NCI-H187 treated with DMSO at 0.1 percent for 48 hours (cell line): Measurements from ENCODE around the gene PDZK1.
"Not testable (repeated sequence)": the region's sequence is repeated elsewhere in the genome, so short reads cannot be mapped to it uniquely, and the experiment has no call there.

Experiments used
- DNase-seq: peaks from one replicate; lab custom pipeline; 2025; lab: John Stamatoyannopoulos, UW

PDZK1 gene

DNA sequence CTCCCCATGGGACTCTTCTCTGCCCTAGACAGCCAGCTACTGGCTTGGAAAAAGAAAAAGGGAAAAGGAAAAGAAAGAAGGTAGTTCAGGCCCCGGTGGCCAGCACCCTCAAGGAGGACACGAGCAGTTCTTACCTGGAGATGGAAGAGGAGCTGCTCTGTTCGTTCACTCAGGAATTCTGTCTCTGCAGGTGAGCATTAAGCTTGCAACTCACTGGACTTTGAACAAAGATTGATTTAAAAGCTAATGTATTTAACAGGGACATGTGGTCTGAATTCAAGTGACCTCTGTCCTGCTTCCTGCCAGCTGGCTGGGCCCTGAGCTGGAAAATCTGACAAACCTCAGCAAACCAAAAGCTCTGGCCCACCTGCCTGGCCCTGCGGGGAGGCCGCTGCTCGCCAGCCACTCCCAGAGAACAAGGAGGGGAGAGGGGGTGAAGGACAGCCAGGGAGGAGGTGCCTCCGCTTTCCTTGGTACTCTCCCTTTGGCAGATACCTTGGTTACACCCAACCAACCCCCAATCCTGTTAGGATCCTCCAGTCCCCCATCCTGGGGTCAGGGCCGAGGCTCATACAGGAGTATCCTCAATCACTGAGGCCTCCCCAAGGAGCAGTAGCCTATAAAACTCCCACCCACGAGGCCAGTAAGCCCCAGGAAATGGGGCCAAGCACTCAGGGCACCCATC is at the start of gene PDZK1:
Gene PDZK1 (minus strand): TSS at position 186 of the 685 bp plus-strand sequence. CDS start 19,347 bp downstream, outside the sequence.
- no peak for DNase-seq

DNA sequence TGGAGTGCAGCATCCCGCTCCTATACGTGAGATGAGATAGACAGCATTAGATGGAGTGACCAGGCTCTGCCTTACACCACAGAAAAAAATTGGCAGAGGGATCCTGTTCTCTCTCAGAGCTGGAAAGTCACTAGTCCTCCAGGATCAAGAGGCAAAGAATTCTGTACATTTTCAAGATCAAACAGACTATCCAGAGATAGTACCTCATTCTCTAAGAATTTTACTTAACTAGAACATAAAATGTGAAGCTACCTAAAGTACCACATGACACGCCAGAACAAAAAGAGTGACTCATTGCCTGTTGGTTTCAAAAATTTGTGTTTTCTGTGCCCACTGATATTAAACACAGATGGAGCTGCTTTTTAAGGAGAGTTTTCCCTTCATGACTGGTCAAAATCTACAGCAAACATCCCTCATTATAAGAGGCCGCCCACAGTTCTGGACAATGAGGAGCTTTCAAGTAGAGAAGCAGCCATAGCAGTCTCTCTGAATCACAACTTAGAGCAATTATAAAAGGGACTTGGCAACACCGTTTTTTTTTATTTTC is 44.4 kb upstream of the PDZK1 start:
- no peak for DNase-seq

DNA sequence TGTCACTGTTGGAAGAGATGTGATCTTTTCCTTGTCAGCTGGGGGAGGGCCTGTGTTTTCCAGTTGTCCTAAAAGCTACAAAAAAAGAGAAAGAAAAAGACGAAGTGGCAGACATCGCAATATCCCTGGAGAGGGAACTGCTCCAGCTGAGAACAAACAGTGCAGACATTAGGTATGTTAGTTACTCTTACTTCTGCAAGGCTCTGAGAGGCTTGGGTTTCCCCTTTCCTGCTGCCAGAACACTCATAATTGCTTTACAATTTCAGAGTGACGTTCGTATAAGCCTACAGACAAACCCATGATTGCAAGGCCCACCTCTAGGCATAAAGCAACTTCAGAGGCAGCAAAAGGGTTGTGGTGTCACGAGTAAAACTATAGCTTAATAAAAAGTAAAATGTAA is 43.3 kb upstream of the PDZK1 start:
- DNase-seq, result no peak

DNA sequence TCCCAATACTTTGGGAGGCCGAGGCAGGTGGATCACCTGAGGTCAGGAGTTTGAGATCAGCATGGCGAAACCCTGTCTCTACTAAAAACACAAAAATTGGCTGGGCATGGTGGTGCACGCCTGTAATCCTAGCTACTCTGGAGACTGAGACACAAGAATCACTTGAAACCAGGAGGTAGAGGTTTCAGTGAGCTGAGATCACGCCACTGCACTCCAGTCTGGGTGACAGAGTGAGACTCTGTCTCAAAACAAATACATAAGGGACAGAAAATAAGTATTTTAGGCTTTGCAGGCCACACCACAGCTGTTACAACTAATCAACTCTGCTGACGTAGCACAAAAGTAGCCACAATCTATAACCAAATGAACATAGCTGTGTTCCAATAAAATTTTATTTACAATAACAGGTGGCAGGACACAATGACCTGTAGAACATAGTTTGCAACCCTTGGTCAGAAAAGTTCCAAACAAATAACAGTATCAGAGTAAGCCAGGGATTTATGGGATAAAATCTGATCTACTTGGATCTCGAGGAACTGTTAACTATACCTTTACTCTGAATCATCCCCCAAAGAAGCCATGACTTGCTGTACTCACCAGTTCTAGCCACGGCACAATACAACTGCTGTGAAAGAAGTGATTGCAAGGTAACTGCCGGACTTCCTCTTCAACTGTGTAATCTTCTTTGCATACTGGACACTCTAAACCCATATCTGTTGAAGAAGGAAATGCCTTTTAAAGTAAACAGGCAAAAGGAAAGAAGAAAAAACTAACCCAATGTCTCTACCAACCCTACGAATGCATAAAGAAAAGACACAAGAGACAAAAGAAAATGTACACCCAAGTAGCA is 40.5 kb upstream of the PDZK1 start:
- no peak for DNase-seq

DNA sequence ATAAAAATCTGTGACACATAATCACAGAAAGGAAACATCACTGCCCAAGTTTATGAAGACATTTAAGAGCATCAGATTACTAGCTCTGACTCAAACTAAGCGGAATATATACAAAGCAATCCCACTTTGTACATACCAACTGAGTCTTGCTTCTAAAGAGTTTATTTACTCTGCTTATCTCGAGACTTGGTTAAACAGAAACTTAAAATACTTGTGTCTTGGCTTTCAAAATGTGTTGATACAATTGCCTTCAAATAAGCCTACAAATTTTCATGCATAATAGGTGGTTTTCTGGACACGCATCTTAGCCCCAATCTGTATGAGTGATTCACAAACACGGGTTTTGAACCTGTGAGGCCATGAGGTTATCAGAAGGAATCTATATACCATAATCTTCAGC is 33.1 kb upstream of the PDZK1 start:
- DNase-seq, result no peak

DNA sequence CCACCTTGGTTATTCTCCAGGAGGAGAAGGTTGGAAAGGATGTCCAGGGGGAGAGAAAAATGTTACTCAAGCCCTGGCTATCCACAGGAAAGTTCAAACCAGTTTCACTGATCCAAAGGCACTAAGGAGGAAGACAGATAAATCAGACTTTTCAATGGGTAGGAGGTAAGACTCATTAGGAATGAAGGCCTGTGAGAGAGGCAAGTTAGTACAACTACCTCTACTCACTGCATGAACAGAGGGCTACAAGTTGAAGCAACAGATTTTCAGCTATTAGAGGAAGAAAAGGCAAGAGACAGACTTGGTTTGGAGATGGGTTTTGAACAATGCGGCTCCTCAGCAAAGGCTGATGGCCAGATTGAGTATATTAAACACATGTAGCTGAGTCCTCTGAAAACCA is 29.0 kb upstream of the PDZK1 start:
- no peak for DNase-seq

DNA sequence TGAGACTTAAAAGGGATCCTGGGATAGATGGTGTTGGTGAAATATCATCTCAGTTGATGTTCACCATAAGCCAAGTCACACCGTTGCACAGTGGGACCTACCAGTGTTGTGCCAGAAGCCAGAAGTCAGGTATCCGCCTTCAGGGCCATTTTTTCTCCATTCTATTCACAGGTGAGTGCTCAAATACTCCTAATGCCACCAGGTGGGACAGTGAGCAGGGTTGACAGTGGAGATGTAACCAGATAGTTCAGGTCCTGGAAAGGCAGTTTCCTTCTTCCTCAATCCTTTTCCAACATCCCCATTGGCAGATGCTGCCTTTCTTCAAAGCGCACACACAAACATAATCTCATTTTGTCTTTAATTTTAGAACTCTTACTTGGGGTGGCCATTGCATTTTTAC is 23.7 kb upstream of the PDZK1 start:
- no peak for DNase-seq

DNA sequence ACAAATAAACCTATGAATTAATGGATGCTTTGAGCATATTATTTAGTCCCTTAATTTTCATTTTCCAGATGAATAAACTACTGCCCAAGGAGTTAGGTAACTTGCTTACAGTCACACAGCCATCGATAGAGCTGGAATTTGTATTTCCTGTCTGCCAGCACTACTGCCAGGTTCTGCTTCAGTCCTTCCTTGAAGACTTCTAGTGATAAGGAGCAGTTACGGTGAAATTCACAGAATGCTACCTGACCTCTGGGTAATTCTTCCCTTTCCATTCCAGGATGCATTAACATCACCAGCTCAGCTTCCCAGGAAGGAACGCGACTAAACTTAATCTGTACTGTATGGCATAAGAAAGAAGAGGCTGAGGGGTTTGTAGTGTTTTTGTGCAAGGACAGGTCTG is 23.3 kb upstream of the PDZK1 start:
- DNase-seq, result no peak

DNA sequence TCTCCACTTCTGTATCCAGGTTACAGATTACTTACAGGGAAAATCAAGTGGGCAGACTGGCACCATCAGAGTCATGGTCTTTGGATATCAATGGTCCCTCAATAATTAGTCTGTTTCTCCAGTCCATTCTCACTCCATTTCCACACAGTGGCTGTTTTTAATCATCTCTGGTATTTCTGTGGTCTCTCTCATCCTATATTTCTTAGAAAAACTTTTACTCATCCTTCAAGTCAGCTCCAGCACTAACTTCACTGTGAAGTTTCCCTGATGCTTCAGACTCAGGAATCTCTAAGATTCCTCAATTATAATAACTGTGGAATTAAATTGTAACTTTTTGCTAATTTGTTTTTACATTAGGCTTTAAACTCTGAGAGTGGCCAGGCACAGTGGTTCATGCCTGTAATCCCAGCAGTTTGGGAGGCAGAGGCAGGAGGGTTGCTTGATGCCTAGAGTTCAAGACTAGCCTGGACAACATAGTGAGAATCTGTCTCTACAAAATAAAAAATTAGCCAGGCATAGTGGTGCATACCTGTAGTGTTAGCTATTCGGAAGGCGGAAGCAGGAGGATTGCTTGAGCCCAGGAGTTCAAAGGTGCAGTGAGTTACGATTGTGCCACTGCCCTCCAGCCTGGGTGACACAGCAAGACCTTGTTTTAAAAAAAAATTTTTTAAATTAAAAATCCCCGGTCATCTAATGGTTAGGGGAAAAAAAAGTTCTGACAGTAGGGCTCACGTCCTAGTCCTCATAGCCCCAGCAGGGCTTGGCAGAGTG is 22.7 kb upstream of the PDZK1 start:
- DNase-seq, result no peak

DNA sequence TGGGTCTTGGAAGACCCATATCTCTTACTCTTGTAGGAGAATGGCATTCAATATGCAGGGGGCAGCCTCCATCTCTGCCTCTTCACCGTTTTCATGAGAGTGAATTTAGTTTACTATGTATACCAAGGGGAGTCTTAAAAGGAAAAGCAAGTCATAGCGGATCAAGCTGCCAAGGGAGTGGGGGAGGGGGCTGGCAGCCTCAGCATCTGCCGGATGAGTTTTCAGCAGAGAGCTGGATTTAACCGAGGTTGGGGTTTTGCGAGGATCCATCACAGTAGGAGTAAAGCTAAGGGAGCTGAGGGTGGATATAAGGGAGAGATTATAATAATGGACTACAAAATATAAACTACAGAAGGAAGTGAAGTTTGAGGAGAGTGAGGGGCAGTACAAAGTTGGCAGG is 22.0 kb upstream of the PDZK1 start:
- no peak for DNase-seq

DNA sequence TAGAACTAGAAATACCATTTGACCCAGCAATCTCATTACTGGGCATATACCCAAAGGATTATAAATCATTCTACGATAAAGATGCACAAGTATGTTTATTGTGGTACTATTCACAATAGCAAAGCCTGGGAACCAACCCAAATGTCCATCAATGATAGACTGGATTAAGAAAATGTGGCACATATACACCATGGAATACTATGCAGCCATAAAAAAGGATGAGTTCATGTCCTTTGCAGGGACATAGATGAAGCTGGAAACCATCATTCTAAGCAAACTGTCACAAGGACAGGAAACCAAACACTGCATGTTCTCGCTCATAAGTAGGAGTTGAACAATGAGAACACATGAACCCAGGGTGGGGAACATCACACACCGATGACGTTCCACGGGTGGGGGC is 19.0 kb upstream of the PDZK1 start:
- DNase-seq, result not testable (repeated sequence)

DNA sequence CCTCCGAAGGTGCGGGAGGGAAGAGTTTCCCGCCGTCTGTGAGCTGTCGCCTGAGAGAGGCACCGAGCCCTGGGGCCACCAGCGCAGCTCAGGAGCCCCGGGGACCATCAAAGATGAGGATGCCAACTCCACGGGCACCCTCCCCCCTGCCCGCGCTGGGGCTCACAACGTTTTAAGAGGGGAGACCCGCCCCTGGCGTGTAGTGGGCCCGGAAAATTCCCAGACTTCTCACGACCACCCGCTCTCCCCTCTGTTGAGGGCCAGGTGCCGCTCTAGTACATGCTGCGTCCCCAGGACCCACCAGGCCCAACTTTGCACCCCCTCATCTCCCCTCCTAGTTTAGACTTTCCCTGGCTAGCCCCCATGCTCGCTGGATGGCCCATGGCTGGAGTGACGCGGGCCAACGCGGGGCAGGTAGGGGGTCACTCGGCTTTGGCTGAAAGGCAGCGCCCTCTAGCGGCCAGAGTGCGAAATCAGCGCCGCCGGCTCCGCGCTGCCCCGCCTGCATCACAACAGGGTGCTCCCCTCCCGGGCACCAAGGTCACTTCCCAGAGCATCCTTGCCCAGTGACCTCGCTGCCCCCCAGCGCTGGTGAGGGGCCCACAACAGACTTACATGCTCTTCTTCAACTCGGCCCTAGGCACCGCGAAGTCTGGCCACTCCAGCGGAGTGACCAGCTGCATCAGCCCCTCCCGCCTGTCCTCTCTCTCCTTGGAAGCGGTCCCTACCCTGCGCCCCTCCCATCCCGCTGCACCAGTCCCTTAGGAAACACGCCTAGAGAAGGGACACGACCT is 13.9 kb upstream of the PDZK1 start:
- DNase-seq, result no peak

DNA sequence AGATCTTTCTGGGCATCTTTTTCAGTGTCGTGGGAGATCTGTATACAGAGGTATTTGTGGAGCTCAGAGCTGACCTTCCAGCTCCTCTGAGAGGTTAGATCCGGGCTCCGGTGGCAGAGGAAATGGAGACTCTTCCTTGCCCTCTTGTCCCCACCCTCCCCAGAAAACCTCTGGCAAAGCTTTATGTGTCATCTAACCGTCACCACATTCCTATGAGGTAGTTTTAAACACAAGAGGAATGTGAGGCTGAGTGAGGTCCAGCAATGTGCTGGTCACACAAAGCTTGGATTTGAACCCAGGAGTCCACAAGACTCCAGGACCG is 13.3 kb upstream of the PDZK1 start:
- DNase-seq, result no peak

DNA sequence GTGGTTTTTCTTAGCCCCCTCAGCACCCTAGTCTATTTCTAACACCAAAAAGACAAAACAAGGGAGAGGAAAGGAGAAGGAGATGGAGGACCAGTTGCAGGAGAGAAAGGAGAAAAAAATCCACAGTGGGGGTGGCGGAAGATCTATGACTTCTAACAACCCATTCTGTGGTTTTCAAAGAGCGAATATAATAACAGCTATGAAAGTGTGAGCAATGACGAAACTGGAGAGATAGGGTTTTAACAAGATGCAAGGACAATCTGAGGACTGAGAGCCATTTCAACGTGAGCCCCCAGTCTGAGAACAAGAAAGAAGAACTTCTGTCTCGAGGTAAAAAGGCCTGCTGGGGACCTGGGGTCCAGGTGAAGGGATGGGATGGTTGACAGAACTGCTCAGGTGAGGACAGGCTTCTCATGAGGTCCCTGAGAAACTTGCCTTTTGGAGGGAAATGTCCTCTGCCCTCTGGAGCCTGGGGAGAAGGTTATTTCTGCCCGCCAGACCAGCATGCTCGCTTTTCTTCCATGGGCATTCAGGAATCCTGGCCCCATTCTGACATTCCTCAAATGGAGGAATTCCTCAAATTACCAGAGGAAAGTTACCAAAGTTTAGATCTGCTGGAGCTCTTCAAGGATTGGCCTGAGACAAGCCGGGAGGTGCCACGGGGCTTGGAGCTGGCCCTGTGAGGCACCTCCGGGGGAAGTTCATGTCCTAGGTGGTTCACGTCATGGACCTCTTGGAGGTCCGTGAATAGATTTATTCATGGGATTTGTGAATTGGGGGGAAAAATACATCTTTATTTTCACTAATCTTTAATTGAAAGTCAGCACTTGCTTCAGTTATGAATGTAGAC is 12.3 kb upstream of the PDZK1 start, which contains the start of gene CD160:
Gene CD160 (plus strand): TSS at position 270 of the 850 bp plus-strand sequence. CDS start 8,829 bp downstream, outside the sequence.
- DNase-seq, result no peak

DNA sequence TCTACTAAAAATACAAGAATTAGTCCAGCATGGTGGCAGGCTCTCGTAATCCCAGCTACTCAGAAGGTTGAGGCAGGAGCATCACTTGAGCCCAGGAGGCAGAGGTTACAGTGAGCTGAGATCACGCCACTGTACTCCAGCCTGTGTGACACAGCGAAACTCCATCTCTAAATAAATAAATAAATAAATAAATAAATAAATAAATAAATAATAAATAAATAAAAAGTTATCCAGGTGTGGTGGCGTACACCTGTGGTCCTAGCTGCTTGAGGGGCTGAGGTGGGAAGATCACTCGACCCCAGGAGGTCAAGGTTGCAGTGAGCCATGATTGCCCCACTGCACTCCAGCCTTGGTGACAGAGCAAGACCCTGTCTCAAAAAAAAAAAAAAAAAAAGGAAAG is 11.3 kb upstream of the PDZK1 start:
- not testable (repeated sequence) for DNase-seq

DNA sequence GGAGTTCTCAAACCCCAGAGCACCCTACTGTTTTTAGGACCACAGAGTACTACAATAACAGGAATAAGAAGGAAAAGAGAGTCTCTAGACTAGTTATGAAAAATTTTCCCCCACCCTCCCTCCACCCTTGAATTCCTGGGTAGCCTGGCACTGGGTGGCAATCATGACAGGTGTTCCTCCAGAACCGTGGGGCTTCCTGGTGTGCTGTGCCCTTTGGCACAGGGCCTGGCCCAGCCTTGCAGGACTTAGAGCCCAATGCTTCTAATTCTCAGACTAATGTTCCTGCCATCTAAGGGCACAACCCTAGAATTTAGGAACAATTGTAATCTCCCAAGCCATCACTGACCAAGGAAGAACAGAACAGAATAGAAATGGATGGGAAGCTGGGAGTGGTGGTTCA is 10.7 kb upstream of the PDZK1 start:
- DNase-seq, result no peak

DNA sequence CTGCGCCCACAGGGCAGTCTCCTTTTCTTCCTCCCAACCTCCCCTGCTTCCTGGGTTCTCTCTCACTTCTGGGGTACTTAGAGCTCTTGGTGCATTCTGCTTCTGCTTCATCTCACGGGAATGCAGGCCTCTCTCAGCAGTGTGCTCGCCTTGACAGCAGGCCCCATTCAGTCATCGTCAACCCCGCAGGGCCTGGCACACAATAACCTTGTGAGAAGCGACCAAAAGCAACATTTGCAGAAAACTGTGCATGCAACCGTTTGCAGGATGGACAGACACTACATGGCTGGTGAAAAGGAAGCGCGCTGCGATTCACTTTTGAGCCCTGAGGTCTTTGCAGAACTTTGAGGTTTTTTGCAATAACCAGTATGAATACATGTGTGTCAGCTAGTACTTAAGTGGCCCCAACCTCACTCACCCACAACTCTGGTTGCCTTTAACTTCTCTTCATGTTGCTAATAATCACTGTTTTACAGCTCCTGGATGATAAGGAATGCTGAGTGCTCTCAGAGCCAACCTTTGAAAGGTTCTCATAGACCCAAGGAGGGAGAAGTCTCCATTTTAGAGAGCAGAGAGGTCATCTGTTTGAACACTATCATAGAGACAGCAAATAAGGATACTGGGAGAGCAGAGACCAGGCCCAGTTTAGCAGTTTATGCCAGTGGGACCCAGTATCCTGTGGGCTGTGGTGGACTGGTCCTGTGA is 9.6 kb upstream of the PDZK1 start:
- no peak for DNase-seq

DNA sequence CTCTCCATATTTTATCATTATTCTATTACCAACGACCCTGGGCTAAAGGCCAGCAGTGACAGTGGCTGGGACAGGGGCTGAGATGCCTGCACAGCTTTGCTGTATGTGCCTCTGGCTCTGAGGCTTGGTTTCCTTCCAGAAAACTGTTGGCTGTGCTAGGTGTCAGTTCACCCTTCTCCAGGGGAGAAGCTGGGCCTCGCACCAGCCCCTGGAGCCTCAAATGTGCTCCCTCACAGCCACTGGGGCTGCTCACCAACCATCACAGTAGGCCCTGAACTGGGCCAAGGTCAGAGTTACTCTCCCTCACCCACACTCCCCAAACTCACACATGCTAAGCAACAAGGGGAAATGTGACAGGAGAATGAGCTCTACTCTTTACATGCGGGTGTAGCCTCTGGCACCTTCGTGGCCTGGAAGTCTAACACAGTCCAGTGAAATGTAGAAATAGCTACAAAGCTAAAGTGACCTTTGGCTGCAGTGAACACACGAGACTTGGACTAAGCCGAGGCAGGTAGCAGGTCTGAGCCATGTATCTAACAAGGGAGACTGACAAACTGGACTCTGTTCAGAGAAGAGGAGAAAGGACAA is 7.5 kb upstream of the PDZK1 start:
- DNase-seq, result no peak

DNA sequence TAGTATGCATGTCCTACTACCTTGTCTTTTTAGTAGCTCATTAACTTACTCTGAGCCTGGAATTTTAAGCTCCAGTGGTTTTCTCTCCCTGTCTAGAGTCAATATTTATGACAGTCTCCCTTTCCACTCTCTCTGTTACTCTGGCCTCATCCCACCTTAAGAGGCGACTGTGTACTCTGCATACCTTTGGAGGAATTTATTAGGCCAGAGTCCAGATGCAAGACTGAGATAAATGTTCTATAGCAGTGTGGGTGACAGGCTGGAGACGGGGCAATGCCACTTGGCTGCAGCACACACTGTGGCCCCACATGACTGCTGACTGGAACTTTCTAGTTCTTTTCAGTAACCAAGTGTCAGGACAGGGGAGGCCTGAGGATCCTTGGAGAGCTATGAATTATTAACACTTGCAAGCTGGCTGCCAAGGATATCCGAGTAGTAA is 4.1 kb upstream of the PDZK1 start:
- DNase-seq, result no peak
